H9 (cell line): ENCODE results near the gene SHC4. TPM values are rescaled to one million over a fixed set of nuclear protein-coding genes. Genes with fewer than 3 reads are reported as not detected.

Experiments
- DNase-seq: peaks from one replicate; pipeline ENCODE4 v3.0.0-alpha.2; 2017
- H2AFZ ChIP-seq: one replicate; pipeline ENCODE4 v1.6.1; 2013; ENCODE audit warnings: mild to moderate bottlenecking, low read length, control low read depth, moderate library complexity
- H2AK5ac ChIP-seq: 2 replicates; pipeline ENCODE4 v1.6.1; 2013; ENCODE audit warnings: low read length, control low read depth, mixed read lengths; ENCODE audit not compliant: insufficient read length
- H2BK120ac ChIP-seq: one replicate; pipeline ENCODE4 v1.6.1; 2013; ENCODE audit warnings: low read depth, mild to moderate bottlenecking, low read length, control low read depth, inconsistent platforms; ENCODE audit not compliant: poor library complexity, severe bottlenecking
- H2BK12ac ChIP-seq: 2 replicates; pipeline ENCODE4 v1.6.1; 2013; ENCODE audit warnings: low read length, control low read depth, mixed read lengths, low read depth; ENCODE audit not compliant: insufficient read length
- H2BK15ac ChIP-seq: 2 replicates; pipeline ENCODE4 v1.6.1; 2013; ENCODE audit warnings: low read depth, low read length, control low read depth
- H2BK20ac ChIP-seq: one replicate; pipeline ENCODE4 v1.6.1; 2013; ENCODE audit warnings: low read depth, mild to moderate bottlenecking, low read length, control low read depth, inconsistent platforms; ENCODE audit not compliant: poor library complexity, severe bottlenecking
- H2BK5ac ChIP-seq: 2 replicates; pipeline ENCODE4 v1.6.1; 2013; ENCODE audit warnings: low read length, control low read depth, mixed read lengths; ENCODE audit not compliant: insufficient read length
- H3K14ac ChIP-seq: 2 replicates; pipeline ENCODE4 v1.6.1; 2013; ENCODE audit warnings: low read length, control low read depth; ENCODE audit not compliant: insufficient read depth
- H3K18ac ChIP-seq: 2 replicates; pipeline ENCODE4 v1.6.1; 2013; ENCODE audit warnings: low read depth, mild to moderate bottlenecking, mixed read lengths, low read length, control low read depth; ENCODE audit not compliant: insufficient read length
- H3K23ac ChIP-seq: 2 replicates; pipeline ENCODE4 v1.6.1; 2013; ENCODE audit warnings: low read length, control low read depth, mixed read lengths, low read depth; ENCODE audit not compliant: insufficient read length
- H3K23me2 ChIP-seq: 2 replicates; pipeline ENCODE4 v1.6.1; 2013; ENCODE audit warnings: low read depth, mild to moderate bottlenecking, mixed read lengths, low read length, control low read depth; ENCODE audit not compliant: insufficient read length, poor library complexity, severe bottlenecking
- H3K27ac ChIP-seq: 2 replicates; pipeline ENCODE4 v1.5.1; 2013; ENCODE audit warnings: low read length, control low read depth, mixed read lengths, low read depth; ENCODE audit not compliant: insufficient read length
- H3K27me3 ChIP-seq: 2 replicates; pipeline ENCODE4 v1.6.1; 2013; ENCODE audit warnings: low read length, control low read depth, inconsistent platforms; ENCODE audit not compliant: insufficient read depth
- H3K4ac ChIP-seq: 2 replicates; pipeline ENCODE4 v1.6.1; 2013; ENCODE audit warnings: low read depth, mild to moderate bottlenecking, control low read depth, inconsistent platforms, low read length, moderate library complexity
- H3K4me1 ChIP-seq: 2 replicates; pipeline ENCODE4 v1.6.1; 2013; ENCODE audit warnings: low read length, control low read depth, inconsistent platforms; ENCODE audit not compliant: insufficient read depth
- H3K4me2 ChIP-seq: 2 replicates; pipeline ENCODE4 v1.6.1; 2013; ENCODE audit warnings: low read length, control low read depth, mixed read lengths; ENCODE audit not compliant: insufficient read length, insufficient read depth
- H3K56ac ChIP-seq: 2 replicates; pipeline ENCODE4 v1.6.1; 2013; ENCODE audit warnings: low read depth, mild to moderate bottlenecking, mixed read lengths, low read length, control low read depth; ENCODE audit not compliant: insufficient read length
- H3K79me1 ChIP-seq: 2 replicates; pipeline ENCODE4 v1.6.1; 2013; ENCODE audit warnings: low read depth, mild to moderate bottlenecking, moderate library complexity, low read length, control low read depth, inconsistent platforms; ENCODE audit not compliant: insufficient read depth, poor library complexity, severe bottlenecking
- H3K79me2 ChIP-seq: 2 replicates; pipeline ENCODE4 v1.6.1; 2013; ENCODE audit warnings: low read length, control low read depth, inconsistent platforms; ENCODE audit not compliant: insufficient read depth
- H3K9ac ChIP-seq: 2 replicates; pipeline ENCODE4 v1.6.1; 2013; ENCODE audit warnings: low read length, control low read depth, mixed read lengths; ENCODE audit not compliant: insufficient read length; ENCODE audit errors: extremely low read depth
- H3K9me3 ChIP-seq: one replicate; pipeline ENCODE4 v1.6.1; 2013; ENCODE audit warnings: low read depth, low read length, inconsistent platforms; ENCODE audit not compliant: control insufficient read depth
- H3T11ph ChIP-seq: one replicate; pipeline ENCODE4 v1.6.1; 2013; ENCODE audit warnings: mild to moderate bottlenecking, low read length, control low read depth, inconsistent platforms
- H4K20me1 ChIP-seq: one replicate; pipeline ENCODE4 v1.6.1; 2013; ENCODE audit not compliant: control insufficient read depth, insufficient read length, insufficient read depth
- H4K5ac ChIP-seq: 2 replicates; pipeline ENCODE4 v1.6.1; 2013; ENCODE audit warnings: low read depth, mild to moderate bottlenecking, mixed read lengths, low read length, control low read depth; ENCODE audit not compliant: insufficient read length
- H4K8ac ChIP-seq: replicated peaks from 2 replicates; pipeline ENCODE4 v1.6.1; 2013; ENCODE audit warnings: low read length, control low read depth, mixed read lengths, low read depth; ENCODE audit not compliant: insufficient read length
- H4K91ac ChIP-seq: 2 replicates; pipeline ENCODE4 v1.6.1; 2013; ENCODE audit warnings: low read depth, mild to moderate bottlenecking, moderate library complexity, mixed read lengths, low read length, control low read depth; ENCODE audit not compliant: insufficient read length
- H3K27ac Mint-ChIP-seq, 3 experiments: 2 replicates in 2 of 3; 3 replicates in 1 of 3; pipeline ENCODE4 v1.8.0; 2020 to 2021; ENCODE audit warnings: mixed read lengths in 3 of 3, mild to moderate bottlenecking in 1 of 3, moderate library complexity in 1 of 3
- H3K27me3 Mint-ChIP-seq: 2 replicates; pipeline ENCODE4 v1.8.0; 2021; ENCODE audit warnings: low read depth, mild to moderate bottlenecking, moderate library complexity, mixed read lengths
- H3K36me3 Mint-ChIP-seq, 3 experiments: 2 replicates in 2 of 3; 3 replicates in 1 of 3; pipeline ENCODE4 v1.8.0; 2020 to 2021; ENCODE audit warnings: low read depth in 3 of 3, mixed read lengths in 3 of 3; ENCODE audit not compliant: insufficient read depth in 1 of 3
- H3K4me1 Mint-ChIP-seq, 2 experiments: 2 replicates each; pipeline ENCODE4 v1.8.0; 2020; ENCODE audit warnings: mixed read lengths in 2 of 2
- H3K4me3 Mint-ChIP-seq, 2 experiments: 2 replicates in 1 of 2; 3 replicates in 1 of 2; pipeline ENCODE4 v1.8.0; 2020 to 2021; ENCODE audit warnings: mild to moderate bottlenecking in 2 of 2, mixed read lengths in 2 of 2, moderate library complexity in 1 of 2
- H3K9me3 Mint-ChIP-seq, 2 experiments: 2 replicates in 1 of 2; 3 replicates in 1 of 2; pipeline ENCODE4 v1.8.0; 2020; ENCODE audit warnings: mild to moderate bottlenecking in 2 of 2, mixed read lengths in 2 of 2, moderate library complexity in 1 of 2
- CTCF ChIP-seq: fragments of 200-600 bp; sonication (generic); conservative IDR thresholded peaks from 3 replicates; pipeline ENCODE4 v1.8.0; 2021; ENCODE audit warnings: antibody characterized with exemption, mild to moderate bottlenecking
- WGBS: extraction: QIAGEN DNeasy Blood & Tissue Kit; methylation state at CpG from one replicate; pipeline ENCODE4 v1.1.7; 2013; ENCODE audit warnings: missing lambda C conversion rate, low lambda C conversion rate, mixed read lengths; ENCODE audit not compliant: insufficient read length; ENCODE audit errors: extremely low coverage; 5-methylcytosine and 5-hydroxymethylcytosine counted together
- total RNA-seq: library from RNA; stranded (reverse); gene quantifications from 2 replicates; pipeline ENCODE4 v1.2.1, GENCODE V29; 2021

Gene SHC4
- total RNA-seq, 1 experiment from 2014 or later, result 0.26 TPM

GRCh38 chr15:48785195-48785594 is 178.5 kb downstream of the SHC4 start:
- Histone ChIP-seq H3K79me1 (no peaks in the 10 kb centered on the region), H2BK20ac (no peak overlapping the region), H2BK15ac (no peak overlapping the region), H3K79me2 (no peaks in the 10 kb centered on the region), H3K27ac (no peak overlapping the region), H3K23ac (no peak overlapping the region), H2BK12ac (no peak overlapping the region), H3K27me3 (no peaks in the 10 kb centered on the region), H4K91ac (no peak overlapping the region), H4K8ac (no peak overlapping the region), H2AFZ (no peak overlapping the region), H3K9ac (no peak overlapping the region), H2BK5ac (no peak overlapping the region), H4K5ac (no peak overlapping the region), H2AK5ac (no peak overlapping the region), H3K4ac (no peak overlapping the region), H3K4me2 (no peak overlapping the region), H2BK120ac (no peak overlapping the region), H4K20me1 (no peaks in the 10 kb centered on the region), H3K9me3 (no peaks in the 10 kb centered on the region), H3K4me1 (no peaks in the 10 kb centered on the region), H3K23me2 (no peaks in the 10 kb centered on the region), H3K14ac (no peak overlapping the region), H3K18ac (no peak overlapping the region), H3K56ac (no peak overlapping the region), H3T11ph (no peak overlapping the region)
- H3K4me3 Mint-ChIP-seq, result no peak overlapping the region
- peaks cover 3 to 6% of the 10 kb centered on the region in 2 experiments; a peak in 3 of 4 replicates for H3K4me1 Mint-ChIP-seq
- DNase-seq, result no peak
- H3K27ac Mint-ChIP-seq, result no peak overlapping the region; a peak in 1 of 7 replicates
- H3K9me3 Mint-ChIP-seq, result no peaks in the 10 kb centered on the region
- H3K27me3 Mint-ChIP-seq, result no peaks in the 10 kb centered on the region
- TF ChIP-seq CTCF, result no peak
- no CpG with 5 or more reads among the region's 3 CpGs for WGBS
- H3K36me3 Mint-ChIP-seq, result peaks cover 9 to 39% (median 31%) of the 10 kb centered on the region in 3 experiments; a peak in 6 of 7 replicates
